HepG2 (cell line): Measurements from ENCODE around the gene C2CD2. TPM values are rescaled to one million over a fixed set of nuclear protein-coding genes. Genes with fewer than 3 reads are reported as not detected.

Experiments used
- FOXA1 ChIP-seq, 2 experiments: fragments of 450-650 bp in 1 of 2; sonication (generic) in 1 of 2; formaldehyde crosslinking in 1 of 2; IDR thresholded peaks; 2 replicates each; pipeline versions ENCODE4 v1.4.0 to v1.6.1; 2016 to 2020; ENCODE audit warnings: missing genetic modification reagents in 1 of 2
- FOXK2 ChIP-seq: fragments of 450-650 bp; IDR thresholded peaks from 2 replicates; pipeline ENCODE4 v1.6.1; 2016
- HDAC1 ChIP-seq: sonication (generic); formaldehyde crosslinking; IDR thresholded peaks from 2 replicates; pipeline ENCODE4 v1.5.1; 2020; ENCODE audit warnings: mild to moderate bottlenecking, missing genetic modification reagents
- JUN ChIP-seq: sonication (generic); formaldehyde crosslinking; IDR thresholded peaks from 2 replicates; pipeline ENCODE4 v1.4.0; 2020; ENCODE audit warnings: mild to moderate bottlenecking, missing genetic modification reagents
- KIAA2018 ChIP-seq: sonication (generic); formaldehyde crosslinking; IDR thresholded peaks from 2 replicates; pipeline ENCODE4 v1.5.0; 2020; ENCODE audit warnings: mild to moderate bottlenecking, missing genetic modification reagents, borderline replicate concordance
- NR0B2 ChIP-seq: sonication (generic); formaldehyde crosslinking; IDR thresholded peaks from 2 replicates; pipeline ENCODE4 v1.4.0; 2020; ENCODE audit warnings: mild to moderate bottlenecking, missing genetic modification reagents
- NR1H2 ChIP-seq: sonication (generic); formaldehyde crosslinking; IDR thresholded peaks from 2 replicates; pipeline ENCODE4 v1.8.1; 2022; ENCODE audit warnings: low read depth, missing genetic modification reagents, borderline replicate concordance
- SP140L ChIP-seq: sonication (generic); formaldehyde crosslinking; IDR thresholded peaks from 2 replicates; pipeline ENCODE4 v1.4.0; 2020; ENCODE audit warnings: missing genetic modification reagents, borderline replicate concordance
- SRY ChIP-seq: sonication (generic); formaldehyde crosslinking; IDR thresholded peaks from 2 replicates; pipeline ENCODE4 v1.8.0; 2022; ENCODE audit warnings: mild to moderate bottlenecking, missing genetic modification reagents
- TAF15 ChIP-seq: fragments of 200-400 bp; formaldehyde crosslinking; IDR thresholded peaks from one replicate; pipeline ENCODE4 v1.6.1; 2018; ENCODE audit warnings: mild to moderate bottlenecking, low read depth, low read length; ENCODE audit not compliant: poor library complexity, severe bottlenecking
- ZBTB7B ChIP-seq: sonication (generic); formaldehyde crosslinking; IDR thresholded peaks from 2 replicates; pipeline ENCODE4 v1.4.0; 2020; ENCODE audit warnings: missing genetic modification reagents
- ZFAT ChIP-seq: sonication (generic); formaldehyde crosslinking; conservative IDR thresholded peaks from 2 replicates; pipeline ENCODE4 v1.8.1; 2023; ENCODE audit warnings: missing genetic modification reagents, inconsistent platforms
- ZNF335 ChIP-seq: sonication (generic); formaldehyde crosslinking; IDR thresholded peaks from 2 replicates; pipeline ENCODE4 v1.4.0; 2020; ENCODE audit warnings: missing genetic modification reagents
- ZNF446 ChIP-seq: sonication (generic); formaldehyde crosslinking; IDR thresholded peaks from 2 replicates; pipeline ENCODE4 v1.5.0; 2020; ENCODE audit warnings: mild to moderate bottlenecking, missing genetic modification reagents
- ZNF556 ChIP-seq: sonication (generic); formaldehyde crosslinking; IDR thresholded peaks from 2 replicates; pipeline ENCODE4 v1.4.0; 2020; ENCODE audit warnings: mild to moderate bottlenecking, missing genetic modification reagents, borderline replicate concordance
- ZNF749 ChIP-seq: sonication (generic); formaldehyde crosslinking; IDR thresholded peaks from 2 replicates; pipeline ENCODE4 v1.8.0; 2022; ENCODE audit warnings: mild to moderate bottlenecking, missing genetic modification reagents, moderate library complexity, borderline replicate concordance
- polyA plus RNA-seq, 8 experiments: library from polyadenylated mRNA; depleted of rRNA in 3 of 8; stranded (reverse) in 7 of 8; unstranded in 1 of 8; fragments of >200 nt; fragmentation: Illumina TruSeq in 4 of 8; extraction: Trizol in 4 of 8; gene quantifications; 2 replicates each; pipeline versions ENCODE4 v1.2.1 to v1.2.3, GENCODE V29; 2011 to 2016; ENCODE audit warnings: low read depth in 4 of 8, missing spikeins in 1 of 8, mixed read lengths in 1 of 8; ENCODE audit not compliant: insufficient read depth in 1 of 8
- total RNA-seq, 5 experiments: library from RNA; depleted of rRNA; stranded (reverse); fragments of >200 nt; fragmentation: Illumina TruSeq; extraction: Trizol; gene quantifications; 2 replicates each; pipeline ENCODE4 v1.2.3, GENCODE V29; 2016; ENCODE audit warnings: low read depth in 1 of 5
- TF ChIP-seq, protein P1 (sequence below): sonication (generic); formaldehyde crosslinking; IDR thresholded peaks from 2 replicates; pipeline ENCODE4 v1.5.1; 2020; ENCODE audit warnings: mild to moderate bottlenecking, missing genetic modification reagents, moderate library complexity

Gene C2CD2
- total and polyA plus RNA-seq, 2 of the 13 experiments (the other 11 are each of a cell fraction or from before 2014, with no cell fraction given) = 12.5 to 19.7 TPM

GRCh38 chr21:41953249-41953830, 478 bp downstream of the C2CD2 start (continued):
- TF ChIP-seq, protein P1, sequence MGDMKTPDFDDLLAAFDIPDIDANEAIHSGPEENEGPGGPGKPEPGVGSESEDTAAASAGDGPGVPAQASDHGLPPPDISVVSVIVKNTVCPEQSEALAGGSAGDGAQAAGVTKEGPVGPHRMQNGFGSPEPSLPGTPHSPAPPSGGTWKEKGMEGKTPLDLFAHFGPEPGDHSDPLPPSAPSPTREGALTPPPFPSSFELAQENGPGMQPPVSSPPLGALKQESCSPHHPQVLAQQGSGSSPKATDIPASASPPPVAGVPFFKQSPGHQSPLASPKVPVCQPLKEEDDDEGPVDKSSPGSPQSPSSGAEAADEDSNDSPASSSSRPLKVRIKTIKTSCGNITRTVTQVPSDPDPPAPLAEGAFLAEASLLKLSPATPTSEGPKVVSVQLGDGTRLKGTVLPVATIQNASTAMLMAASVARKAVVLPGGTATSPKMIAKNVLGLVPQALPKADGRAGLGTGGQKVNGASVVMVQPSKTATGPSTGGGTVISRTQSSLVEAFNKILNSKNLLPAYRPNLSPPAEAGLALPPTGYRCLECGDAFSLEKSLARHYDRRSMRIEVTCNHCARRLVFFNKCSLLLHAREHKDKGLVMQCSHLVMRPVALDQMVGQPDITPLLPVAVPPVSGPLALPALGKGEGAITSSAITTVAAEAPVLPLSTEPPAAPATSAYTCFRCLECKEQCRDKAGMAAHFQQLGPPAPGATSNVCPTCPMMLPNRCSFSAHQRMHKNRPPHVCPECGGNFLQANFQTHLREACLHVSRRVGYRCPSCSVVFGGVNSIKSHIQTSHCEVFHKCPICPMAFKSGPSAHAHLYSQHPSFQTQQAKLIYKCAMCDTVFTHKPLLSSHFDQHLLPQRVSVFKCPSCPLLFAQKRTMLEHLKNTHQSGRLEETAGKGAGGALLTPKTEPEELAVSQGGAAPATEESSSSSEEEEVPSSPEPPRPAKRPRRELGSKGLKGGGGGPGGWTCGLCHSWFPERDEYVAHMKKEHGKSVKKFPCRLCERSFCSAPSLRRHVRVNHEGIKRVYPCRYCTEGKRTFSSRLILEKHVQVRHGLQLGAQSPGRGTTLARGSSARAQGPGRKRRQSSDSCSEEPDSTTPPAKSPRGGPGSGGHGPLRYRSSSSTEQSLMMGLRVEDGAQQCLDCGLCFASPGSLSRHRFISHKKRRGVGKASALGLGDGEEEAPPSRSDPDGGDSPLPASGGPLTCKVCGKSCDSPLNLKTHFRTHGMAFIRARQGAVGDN (CRISPR knock-in tag) = peak; percentile 73
- peak; percentile 23 for TF ChIP-seq NR0B2 (CRISPR knock-in tag)
- no peak for TF ChIP-seq KIAA2018 (CRISPR knock-in tag)
- no peak for TF ChIP-seq ZNF335
- TF ChIP-seq ZFAT = no peak
- TF ChIP-seq ZNF556 = no peak
- 0 out of 2 replicates have a peak, but pooled peaks have one; percentile 35 for TF ChIP-seq NR1H2 (CRISPR knock-in tag)
- TF ChIP-seq FOXK2 = no peak
- no peak for TF ChIP-seq JUN
- TF ChIP-seq ZBTB7B = peak; percentile 33; the same call in 1 of the 2 replicates
- no peak for TF ChIP-seq HDAC1 (CRISPR knock-in tag)
- TF ChIP-seq TAF15 = no peak
- no peak for TF ChIP-seq SP140L
- TF ChIP-seq FOXA1 (IDR thresholded peaks at IDR 0.05) = no peak
- TF ChIP-seq FOXA1 (CRISPR knock-in tag; IDR thresholded peaks at IDR 0.05) = no peak
- TF ChIP-seq ZNF446 = no peak
- TF ChIP-seq ZNF749 (CRISPR knock-in tag) = no peak
- peak; percentile 66; the same call in 1 of the 2 replicates for TF ChIP-seq SRY (CRISPR knock-in tag)
